ENCODE results near the gene LGR4.

Gene LGR4

GRCh38 chr11:27465629-27466028 is 7.0 kb downstream of the LGR4 start:
- TF ChIP-seq CTCF (IDR thresholded peaks at IDR 0.05; ENCODE audit: low read depth, low read length) = no peak
- no peak for DNase-seq (ENCODE audit: extremely low read depth, low read depth)

DNA sequence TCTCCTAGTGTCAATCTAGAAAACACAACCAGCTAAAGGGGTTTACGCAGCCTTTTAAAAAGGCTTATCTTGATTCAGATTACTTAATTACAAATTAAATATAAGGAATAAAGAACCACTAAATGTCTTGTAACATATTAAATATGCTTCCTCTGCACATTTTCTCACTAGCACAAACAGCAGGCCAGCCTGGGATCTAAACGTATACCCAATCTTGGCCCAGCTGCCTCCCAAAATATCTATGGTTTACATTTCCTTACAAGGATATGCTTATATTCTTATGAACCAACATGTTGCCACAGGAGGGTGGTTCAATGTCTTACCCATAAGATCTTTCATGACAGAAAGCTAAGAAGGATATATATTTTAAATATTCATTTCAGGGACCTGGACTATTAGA is 7.7 kb downstream of the LGR4 start:
- no peak for DNase-seq (ENCODE audit: extremely low read depth, low read depth)
- no peak for TF ChIP-seq CTCF (IDR thresholded peaks at IDR 0.05; ENCODE audit: low read depth, low read length)

DNA sequence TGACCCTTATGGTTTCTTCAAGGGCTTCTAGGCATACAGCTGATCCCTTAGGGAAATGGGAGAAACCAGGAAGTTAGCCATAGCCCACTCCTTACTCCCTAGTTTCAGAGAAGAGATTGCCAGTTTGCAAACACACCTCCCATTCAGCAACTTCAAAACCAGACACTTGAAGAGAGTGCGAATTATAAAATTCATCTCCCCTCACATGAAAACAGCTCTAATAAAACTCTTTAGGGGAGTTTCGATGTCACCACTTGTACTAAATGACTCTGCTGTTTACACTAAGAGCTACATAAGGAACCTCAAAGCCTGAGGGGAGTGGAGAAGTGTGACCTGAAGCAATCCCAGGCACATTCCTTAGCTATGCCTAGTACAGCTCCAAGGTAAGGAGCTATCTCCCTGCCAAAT is 8.3 kb downstream of the LGR4 start:
- TF ChIP-seq CTCF (IDR thresholded peaks at IDR 0.05; ENCODE audit: low read depth, low read length) = no peak
- no peak for DNase-seq (ENCODE audit: extremely low read depth, low read depth)

- no peak for DNase-seq (ENCODE audit: extremely low read depth, low read depth)
- no peak for TF ChIP-seq CTCF (IDR thresholded peaks at IDR 0.05; ENCODE audit: low read depth, low read length)
Measured at GRCh38 chr11:27462543-27462942, 10.0 kb downstream of the LGR4 start.

GRCh38 chr11:27460158-27460978 is 12.2 kb downstream of the LGR4 start:
- no peak for TF ChIP-seq CTCF (IDR thresholded peaks at IDR 0.05; ENCODE audit: low read depth, low read length)

GRCh38 chr11:27459191-27459590 is 13.4 kb downstream of the LGR4 start:
- TF ChIP-seq CTCF (IDR thresholded peaks at IDR 0.05; ENCODE audit: low read depth, low read length) = no peak
- DNase-seq (ENCODE audit: extremely low read depth, low read depth) = no peak

More at GRCh38 chr11:27460158-27460978, 12.2 kb downstream of the LGR4 start:
- no peak for DNase-seq (ENCODE audit: extremely low read depth, low read depth)

DNA sequence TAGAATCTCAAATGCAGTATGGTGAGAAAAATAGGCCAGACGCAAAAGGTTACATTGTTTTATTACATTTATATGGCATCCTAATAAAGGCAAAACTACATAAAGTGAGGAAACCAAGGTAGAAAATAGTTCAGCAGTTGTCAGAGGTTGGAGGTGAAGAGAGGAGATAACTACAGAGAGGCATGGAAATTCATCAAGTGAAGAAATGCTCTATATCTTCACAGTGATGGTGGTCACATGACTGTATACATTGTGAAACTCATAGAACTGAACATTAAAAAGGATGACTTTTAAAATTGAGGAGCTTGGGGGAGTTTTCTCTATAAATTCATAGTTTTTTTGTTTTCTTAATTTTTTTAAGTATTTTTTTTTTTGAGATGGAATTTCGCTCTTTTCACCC is 14.4 kb downstream of the LGR4 start:
- no peak for DNase-seq (ENCODE audit: extremely low read depth, low read depth)
- no peak for TF ChIP-seq CTCF (IDR thresholded peaks at IDR 0.05; ENCODE audit: low read depth, low read length)
